Head of caudate nucleus (tissue), 42 donors: ENCODE data around the gene CYP26C1.

ENCODE experiments used
- DNase-seq, 42 donors: peaks; one replicate each; pipeline versions ENCODE4 v3.0.0 to v3.0.0-alpha.2; 2020 to 2021; ENCODE audit warnings: mixed read lengths in 7 of 42
- intact Hi-C: fragments of 100-400 bp; cut with DNase I; formaldehyde crosslinking; loops from one replicate; pipeline ENCODE4 v1.15.0; 2022

CYP26C1 gene

DNA sequence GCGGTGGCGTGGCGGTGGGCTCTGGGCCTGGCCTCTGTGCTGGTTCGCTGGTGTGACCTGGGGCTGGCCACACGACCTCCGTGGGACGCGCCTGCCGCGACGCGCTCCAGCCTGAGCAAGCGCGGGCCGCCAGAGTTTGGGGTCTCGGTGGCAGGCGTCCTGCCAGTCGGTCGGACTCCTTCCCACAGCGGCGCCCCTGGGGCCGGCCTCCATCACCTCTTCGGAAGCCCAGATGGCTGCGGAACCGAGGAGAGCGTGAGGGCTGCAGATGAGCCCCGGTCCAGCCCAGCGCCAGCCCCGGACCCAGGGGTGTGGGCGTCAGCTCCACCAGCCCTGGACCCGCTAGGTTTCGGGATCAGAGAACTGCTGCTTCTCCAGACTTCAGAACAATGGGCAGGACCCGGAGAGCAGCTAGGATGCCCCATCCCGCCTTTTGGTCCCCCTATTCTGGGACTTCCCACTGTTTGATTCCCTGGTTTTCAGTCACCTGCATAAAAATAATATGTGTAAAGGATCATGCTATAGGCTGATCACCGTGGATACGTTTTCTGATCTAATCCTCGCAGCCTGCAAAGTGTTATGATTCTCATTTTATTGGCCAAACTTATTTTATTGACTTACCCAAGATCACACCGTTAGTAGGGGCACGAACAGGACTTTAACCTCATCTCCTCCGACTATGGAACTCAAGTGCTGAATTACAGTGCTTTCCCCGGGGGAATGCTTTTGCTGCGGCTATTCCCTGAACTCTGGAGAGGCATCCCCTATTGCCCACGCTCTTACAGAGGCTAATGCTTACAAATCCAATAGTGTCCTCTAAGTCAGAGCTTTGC, 2.8 kb downstream of the CYP26C1 start:
- no peak for DNase-seq
- intact Hi-C loops, result no loop called here

DNA sequence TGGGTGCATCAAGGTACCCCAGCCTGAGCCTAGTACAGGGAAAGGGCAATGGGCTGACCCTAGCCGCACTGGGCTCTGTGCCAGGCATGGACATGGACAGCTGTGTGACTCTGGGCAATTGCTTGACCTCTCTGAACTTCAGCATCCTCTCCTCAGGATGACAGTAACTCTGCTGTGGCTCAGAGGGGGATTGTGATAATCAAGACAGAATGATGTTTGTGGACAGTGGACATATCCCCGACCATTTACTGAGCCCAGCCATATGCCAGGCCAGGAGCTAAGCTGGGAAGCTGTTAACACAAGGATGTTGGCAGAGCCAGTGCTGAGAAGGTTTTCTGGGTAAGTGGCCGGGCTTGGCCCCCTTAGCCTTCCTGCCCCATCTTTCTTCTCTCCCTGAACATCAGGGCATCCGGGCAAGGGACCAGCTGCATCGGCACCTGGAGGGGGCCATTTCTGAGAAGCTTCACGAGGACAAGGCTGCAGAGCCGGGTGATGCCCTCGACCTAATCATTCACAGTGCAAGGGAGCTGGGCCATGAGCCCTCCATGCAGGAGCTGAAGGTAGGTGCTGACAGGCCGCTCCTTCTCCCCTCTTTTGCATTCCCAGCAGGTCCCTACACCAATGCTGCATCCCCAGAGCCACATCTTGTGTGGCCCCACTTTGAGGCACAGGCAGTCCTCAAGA, 3.5 kb downstream of the CYP26C1 start:
- peak in 1 of 42 donors; percentile 14 for DNase-seq
- intact Hi-C loops, result no loop called here

DNA sequence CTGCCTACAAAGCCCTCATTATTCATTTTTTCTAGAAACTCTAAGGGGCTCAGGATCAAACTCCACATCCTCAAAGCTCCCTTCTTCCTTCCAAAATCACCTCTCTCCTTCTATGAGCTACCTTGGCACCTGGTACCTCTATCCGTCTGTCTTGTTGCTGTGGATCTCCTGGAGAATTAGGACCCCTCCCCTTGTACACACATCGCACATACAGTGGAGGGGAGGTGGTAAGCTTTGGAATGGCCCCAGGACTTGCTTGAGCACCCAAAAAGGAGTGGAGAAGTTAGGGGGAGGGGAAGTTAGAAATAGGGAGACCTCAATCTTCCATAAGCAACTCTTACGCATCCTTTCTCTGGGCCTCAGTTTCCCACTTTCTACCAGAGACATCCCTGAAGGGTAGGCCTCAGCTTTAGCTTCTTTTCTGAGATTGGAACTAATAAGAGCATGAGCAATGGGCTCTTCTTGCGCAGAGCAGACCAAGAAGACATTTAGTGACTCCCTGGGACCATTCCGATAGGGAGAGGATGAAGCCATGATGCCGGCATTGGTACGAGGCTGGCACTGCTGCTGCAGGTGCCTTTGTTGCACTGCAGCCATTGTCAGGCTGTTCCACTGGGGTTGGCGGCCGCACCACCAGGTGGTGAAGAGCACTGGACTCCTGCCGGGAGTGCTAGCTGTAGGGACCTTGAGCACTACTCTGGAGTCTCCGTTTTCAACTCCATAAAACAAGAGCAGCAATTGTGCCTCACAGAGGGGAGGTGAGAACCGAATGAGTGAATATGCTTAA, 4.5 kb downstream of the CYP26C1 start:
- DNase-seq, result peak in 1 of 42 donors; percentile 12
- intact Hi-C loops, result no loop called here

DNA sequence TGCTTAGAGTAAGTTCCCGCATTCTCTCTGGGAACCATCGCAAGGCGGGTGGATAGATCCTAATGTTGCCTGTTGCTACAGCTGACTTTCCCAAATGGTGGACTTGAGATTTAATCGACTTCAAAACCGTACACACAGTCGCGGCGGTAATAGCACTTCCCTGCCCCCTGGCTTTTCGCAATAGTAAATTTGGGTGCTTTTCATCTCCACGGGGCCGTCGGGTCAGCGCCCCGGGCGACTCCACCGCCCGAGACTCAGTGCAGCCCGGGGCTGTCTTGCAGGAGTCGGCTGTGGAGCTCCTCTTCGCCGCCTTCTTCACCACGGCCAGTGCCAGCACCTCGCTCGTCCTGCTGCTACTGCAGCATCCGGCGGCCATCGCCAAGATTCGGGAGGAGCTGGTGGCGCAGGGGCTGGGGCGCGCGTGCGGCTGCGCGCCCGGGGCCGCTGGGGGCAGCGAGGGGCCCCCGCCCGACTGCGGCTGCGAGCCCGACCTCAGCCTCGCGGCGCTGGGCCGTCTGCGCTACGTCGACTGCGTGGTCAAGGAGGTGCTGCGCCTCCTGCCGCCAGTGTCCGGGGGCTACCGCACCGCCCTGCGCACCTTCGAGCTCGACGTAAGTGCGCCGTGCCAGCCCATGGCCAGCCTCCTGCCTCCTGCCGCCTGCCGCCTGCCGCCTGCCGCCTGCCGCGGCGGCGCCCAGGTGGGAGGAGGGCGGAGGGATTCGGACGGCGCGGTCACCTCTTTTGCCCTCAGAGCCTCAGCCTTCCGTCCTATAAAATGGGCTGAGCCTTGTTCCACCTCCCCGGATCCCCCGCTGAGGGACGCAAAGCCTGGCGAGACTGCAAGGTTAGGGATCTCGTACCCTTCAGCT, 5.3 kb downstream of the CYP26C1 start:
- intact Hi-C loops, result no loop called here
- peak in 1 of 42 donors; percentile 28 for DNase-seq

DNA sequence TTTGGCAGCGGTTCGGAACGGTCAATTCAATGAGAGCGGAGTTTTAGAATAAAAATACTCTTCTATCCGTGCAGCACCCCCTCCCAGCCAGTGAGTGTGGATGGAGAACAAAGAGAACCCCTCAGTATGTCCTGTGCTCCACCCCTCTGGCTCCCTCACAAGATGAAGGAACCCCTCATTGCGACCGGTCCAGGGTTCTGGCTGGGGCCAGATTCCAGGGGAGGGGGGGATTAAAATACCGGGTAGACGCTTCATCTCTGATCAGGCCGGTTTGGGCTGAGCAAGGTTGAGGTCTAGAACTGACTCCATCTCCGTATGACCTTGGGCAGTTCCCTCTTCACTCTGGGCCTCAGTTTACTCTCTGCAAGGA, 5.9 kb downstream of the CYP26C1 start:
- DNase-seq, result peak in 1 of 42 donors; percentile 32
- intact Hi-C loops, result no loop called here

DNA sequence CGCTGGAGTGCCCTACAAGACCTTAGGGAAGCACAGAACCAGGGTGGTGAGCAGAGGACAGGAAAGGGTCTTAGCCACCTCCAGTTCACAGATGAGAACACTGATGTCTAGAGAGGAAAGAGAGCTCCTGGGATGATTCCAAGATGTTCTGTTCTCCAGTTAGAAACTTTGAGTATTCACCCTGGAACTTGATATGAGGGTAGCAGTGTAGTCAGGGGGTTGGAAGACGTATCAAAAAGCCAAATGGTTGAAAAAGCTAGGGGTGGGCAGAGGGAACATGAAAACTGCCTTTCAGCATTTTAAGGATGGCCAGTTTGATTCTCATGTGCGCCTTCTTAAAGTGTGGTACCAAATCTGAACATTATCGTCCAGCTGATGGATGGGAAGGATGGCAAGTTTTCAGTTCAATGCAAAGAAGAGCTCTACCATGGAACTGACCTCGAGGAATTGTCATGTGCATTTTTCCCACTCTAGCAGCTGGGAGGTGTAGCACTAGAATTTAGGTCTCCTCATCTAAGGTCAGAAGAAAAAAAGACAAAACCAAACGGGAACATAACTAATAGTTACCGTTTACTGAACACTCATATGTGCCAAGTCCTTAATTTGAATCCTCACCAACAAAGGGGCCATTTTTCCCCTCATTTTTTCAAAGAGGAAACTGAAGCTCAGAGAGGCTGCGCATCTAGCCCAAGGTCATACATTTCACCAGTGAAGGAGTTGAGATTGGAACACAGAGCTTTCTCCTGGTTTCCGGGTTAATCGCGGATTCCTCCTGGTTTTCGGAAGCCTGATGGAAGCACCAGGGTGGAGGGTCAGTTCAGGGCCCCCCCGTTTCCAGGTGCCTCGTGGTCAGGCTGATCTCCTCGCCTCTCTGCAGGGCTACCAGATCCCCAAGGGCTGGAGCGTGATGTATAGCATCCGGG, 7.1 kb downstream of the CYP26C1 start:
- intact Hi-C loops, result no loop called here

DNA sequence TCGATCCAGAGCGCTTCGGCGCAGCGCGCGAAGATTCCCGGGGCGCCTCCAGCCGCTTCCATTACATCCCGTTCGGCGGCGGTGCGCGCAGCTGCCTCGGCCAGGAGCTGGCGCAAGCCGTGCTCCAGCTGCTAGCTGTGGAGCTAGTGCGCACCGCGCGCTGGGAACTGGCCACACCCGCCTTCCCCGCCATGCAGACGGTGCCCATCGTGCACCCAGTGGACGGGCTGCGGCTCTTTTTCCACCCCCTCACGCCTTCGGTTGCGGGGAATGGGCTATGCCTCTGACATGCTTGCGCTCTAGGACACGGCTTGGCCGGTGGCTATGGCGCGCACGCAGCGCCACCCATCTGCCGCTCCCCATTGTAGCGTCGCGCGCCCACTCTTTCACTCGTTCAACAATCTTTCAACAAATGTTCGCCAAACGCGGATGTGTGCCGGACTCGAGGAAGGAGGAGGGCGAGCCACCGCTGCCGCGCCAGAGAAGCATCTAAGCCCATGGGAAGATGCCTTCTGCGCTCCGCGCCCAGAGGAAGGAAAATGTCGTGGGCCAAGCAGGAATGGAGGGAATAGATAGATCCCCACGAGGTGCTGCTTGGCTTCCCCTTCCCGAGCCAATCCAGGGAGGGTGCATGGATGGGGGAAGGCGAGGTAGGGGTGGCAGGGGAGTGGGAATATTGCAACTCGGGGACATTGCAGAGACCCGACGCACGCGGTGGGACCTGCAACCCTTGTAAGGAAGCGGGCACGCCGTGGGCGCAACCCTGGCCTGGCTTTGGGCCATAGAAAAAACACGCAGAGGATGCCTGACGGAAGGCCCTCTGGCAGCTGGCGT, 8.0 kb downstream of the CYP26C1 start:
- intact Hi-C loops, result no loop called here
- DNase-seq, result peak in 7 of 42 donors; percentile 30 to 43 (median 37)

More for the DNA sequence above, 7.1 kb downstream of the CYP26C1 start:
- DNase-seq, result peak in 1 of 42 donors; percentile 22

- intact Hi-C loops, result no loop called here
- no peak for DNase-seq
These were observed 8.6 kb downstream of the CYP26C1 start for GRCh38 chr10:93069245-93069561.

- peak in 2 of 42 donors; percentile 22 to 27 for DNase-seq
- intact Hi-C loops, result no loop called here
These were observed 10.0 kb downstream of the CYP26C1 start for GRCh38 chr10:93070378-93071176.

- intact Hi-C loops, result no loop called here
- DNase-seq, result peak in 2 of 42 donors; percentile 22 to 36
These were observed 10.5 kb downstream of the CYP26C1 start for GRCh38 chr10:93071177-93071472.

DNA sequence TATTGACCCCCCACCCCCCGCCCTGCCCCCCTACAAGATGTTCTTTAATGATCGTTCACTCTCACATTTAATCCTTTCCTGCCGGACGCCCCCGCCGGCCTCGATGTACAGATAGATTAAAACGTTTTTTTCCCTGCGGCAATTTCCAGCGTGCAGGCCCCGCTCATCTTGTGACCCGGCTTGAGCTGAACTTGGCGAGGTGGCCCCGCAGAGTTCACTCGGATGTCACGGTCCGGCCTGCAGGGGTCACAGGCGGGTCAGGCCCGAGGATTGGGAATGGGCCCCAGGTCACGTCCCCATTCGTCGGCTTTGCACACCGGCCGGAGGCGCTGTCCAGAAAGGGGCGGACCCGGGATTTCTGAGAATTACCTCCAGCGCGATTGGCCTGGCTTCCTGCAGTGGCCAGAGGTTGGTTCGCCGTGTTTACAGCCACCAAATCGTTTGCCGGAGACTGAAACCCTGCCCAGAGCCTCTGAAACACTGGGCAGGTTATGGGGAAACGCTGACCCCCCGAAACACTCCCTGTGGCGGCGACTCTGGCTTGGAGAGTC, 11.2 kb downstream of the CYP26C1 start:
- intact Hi-C loops, result no loop called here
- peak in 2 of 42 donors; percentile 33 to 40 for DNase-seq

DNA sequence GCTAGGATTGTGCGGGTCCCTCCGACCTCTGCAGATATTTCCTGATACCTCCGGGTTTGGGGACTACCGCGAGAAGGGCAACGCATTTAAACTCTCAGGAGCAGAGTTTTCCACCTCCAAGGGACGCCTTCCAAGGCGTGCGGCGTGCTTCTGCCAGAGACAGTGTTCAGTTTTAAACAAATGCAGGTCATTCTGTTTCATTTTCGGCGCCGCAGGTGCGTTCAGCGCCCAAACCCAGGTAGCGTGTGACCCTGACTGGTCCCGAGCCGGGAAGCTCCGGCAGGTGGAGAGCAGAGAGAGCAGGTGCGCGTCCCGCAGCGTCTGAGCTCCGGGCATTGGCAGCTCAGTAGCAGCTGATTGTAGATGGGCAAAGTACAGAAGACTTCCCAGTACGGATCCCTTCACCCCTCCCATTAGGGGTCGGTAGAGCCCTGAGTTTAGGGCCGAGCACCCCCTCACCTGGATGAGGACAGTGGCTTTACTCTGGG, 11.7 kb downstream of the CYP26C1 start:
- DNase-seq, result peak in 2 of 42 donors; percentile 33 to 34
- intact Hi-C loops, result no loop called here

DNA sequence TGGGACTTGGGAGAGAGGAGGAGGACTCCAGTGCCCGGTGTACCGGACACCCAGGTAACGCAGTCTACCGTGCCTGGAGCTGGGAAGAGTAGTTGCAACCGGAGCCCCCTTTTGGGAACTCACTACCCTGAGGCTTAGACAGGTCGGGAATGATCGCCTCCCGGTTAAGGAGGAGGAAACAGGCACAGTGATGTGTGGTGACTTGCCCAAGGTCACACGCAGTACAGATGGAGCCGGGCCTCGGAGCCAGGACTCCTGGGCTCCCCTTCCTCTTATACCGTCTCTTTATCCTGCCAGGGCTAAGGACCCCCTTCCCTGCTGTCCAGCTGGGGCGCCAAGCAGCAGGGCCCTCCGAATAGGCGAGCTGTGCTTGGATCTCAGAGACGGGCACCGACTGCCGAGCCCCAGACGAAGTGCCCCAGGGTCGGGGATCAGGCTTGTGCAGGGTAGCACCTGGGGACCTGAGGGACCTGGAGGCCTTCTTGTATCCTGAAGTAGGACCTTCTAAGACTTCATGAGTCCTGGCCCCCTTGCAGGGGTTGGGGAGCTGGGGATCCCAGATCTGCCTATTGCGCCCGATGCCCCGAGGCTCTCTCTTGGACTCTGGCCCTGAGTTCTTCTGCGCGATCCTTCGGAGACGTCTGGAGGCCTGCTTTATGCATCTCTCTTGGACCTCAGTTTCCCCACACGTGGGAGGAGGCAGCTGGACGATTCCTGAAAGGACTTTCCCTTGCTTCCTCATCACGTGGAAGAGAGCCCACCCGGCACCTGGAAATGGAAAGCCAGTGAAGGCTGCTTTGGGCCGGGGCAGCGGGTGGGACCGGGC, 12.3 kb downstream of the CYP26C1 start:
- peak in 2 of 42 donors; percentile 32 to 40 for DNase-seq
- intact Hi-C loops, result no loop called here

DNA sequence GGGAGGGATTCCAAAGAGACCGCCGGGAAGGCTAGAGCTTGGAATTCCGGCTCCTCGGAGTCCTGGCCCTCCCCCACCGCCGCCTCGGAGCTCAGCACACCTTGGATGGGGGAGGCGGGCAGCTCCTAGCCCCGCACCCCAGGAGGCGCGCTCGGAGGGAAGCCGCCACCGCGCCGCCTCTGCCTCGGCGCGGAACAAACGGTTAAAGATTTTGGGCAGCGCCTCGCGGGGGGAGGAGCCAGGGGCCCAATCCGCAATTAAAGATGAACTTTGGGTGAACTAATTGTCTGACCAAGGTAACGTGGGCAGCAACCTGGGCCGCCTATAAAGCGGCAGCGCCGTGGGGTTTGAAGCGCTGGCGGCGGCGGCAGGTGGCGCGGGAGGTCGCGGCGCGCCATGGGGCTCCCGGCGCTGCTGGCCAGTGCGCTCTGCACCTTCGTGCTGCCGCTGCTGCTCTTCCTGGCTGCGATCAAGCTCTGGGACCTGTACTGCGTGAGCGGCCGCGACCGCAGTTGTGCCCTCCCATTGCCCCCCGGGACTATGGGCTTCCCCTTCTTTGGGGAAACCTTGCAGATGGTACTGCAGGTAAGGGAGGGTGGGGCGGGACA, 13.0 kb downstream of the CYP26C1 start, which contains the start of gene CYP26A1:
Gene CYP26A1 (plus strand): TSS at position 355 of the 608 bp plus-strand sequence. CDS start 42 bp downstream, at position 397.
- intact Hi-C loops, result no loop called here
- peak in 6 of 42 donors; percentile 15 to 50 (median 40) for DNase-seq
